Activated CD4-positive, alpha-beta T cell treated with anti-CD3 and anti-CD28 coated beads, Interleukin-2, amount 10 ng/mL, durations not matched to agents 24 days and 14 days (primary cell): ENCODE data around the gene SLC6A6. TPM values are rescaled to one million over a fixed set of nuclear protein-coding genes. Genes with fewer than 3 reads are reported as not detected.

Experiments used
- DNase-seq: peaks from one replicate; pipeline ENCODE4 v3.0.0; 2022
- H3K27ac Mint-ChIP-seq: one replicate; pipeline ENCODE4 v1.8.0; 2022; ENCODE audit warnings: mild to moderate bottlenecking, mixed read lengths
- H3K27me3 Mint-ChIP-seq: one replicate; pipeline ENCODE4 v1.8.0; 2022; ENCODE audit warnings: mixed read lengths
- H3K36me3 Mint-ChIP-seq: one replicate; pipeline ENCODE4 v1.8.0; 2022; ENCODE audit warnings: low read depth, mild to moderate bottlenecking, mixed read lengths
- H3K4me1 Mint-ChIP-seq: one replicate; pipeline ENCODE4 v1.8.0; 2021; ENCODE audit warnings: mixed read lengths
- H3K4me3 Mint-ChIP-seq: one replicate; pipeline ENCODE4 v1.8.0; 2022; ENCODE audit warnings: mild to moderate bottlenecking, moderate library complexity, mixed read lengths
- H3K9me3 Mint-ChIP-seq: one replicate; pipeline ENCODE4 v1.8.0; 2021; ENCODE audit warnings: mixed read lengths
- intact Hi-C: fragments of 100-400 bp; cut with micrococcal nuclease; formaldehyde crosslinking; loops from one replicate; pipeline ENCODE4 v1.15.1; 2023
- total RNA-seq: library from RNA; stranded (reverse); gene quantifications from 2 replicates; pipeline ENCODE4 v1.2.3, GENCODE V29; 2022

The SLC6A6 gene
- total RNA-seq, 1 donor from 2014 or later, result 63.7 TPM

DNA sequence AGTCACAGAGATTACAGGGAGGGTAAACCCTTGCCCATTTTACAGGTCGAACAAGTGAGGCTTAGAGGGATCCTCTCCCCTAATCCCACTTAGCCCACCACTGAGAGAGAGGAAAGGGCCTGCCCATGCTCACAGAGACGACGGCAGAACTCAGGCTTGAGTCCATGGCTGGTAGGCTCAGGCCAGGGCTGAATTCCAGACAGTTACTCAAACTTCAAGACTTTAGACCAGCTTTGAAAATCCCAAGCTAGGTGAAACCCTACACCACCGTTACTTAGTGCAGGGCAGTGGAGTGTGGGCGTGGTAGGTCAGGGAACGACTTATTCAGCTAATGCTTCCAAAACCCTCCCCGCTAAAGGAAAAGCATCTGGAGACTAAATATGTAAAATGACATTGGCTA is 121.4 kb downstream of the SLC6A6 start:
- Mint-ChIP-seq H3K36me3 (no peaks in the 10 kb centered on the region), H3K9me3 (no peaks in the 10 kb centered on the region), H3K27ac (no peak overlapping the region), H3K4me1 (no peaks in the 10 kb centered on the region), H3K4me3 (no peak overlapping the region), H3K27me3 (peaks cover 11% of the 10 kb centered on the region)
- DNase-seq, result no peak
- intact Hi-C loops, result no loop called here

DNA sequence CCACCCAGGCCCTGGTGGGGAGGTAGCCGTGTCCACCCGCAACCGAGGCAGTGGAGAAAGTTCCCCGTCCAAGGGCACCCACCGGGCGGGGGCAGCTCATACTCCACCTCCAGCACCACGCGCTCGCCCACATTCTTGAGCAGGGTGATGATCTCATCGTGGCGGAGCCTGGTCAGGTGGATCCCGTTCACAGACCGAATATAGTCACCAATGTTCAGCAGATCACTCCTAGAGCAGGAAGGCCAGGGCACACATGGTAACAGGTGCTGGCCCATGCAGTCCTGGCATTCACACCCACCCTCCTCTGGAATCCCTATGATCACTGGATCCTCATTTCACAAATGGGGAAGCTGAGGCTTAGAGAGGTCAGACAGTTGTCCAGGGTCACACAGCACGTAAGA is 121.9 kb downstream of the SLC6A6 start:
- Mint-ChIP-seq H3K4me3 (no peak overlapping the region), H3K36me3 (no peaks in the 10 kb centered on the region), H3K27ac (no peak overlapping the region), H3K4me1 (no peaks in the 10 kb centered on the region), H3K9me3 (no peaks in the 10 kb centered on the region), H3K27me3 (peaks cover 11% of the 10 kb centered on the region)
- intact Hi-C loops, result no loop called here
- no peak for DNase-seq

DNA sequence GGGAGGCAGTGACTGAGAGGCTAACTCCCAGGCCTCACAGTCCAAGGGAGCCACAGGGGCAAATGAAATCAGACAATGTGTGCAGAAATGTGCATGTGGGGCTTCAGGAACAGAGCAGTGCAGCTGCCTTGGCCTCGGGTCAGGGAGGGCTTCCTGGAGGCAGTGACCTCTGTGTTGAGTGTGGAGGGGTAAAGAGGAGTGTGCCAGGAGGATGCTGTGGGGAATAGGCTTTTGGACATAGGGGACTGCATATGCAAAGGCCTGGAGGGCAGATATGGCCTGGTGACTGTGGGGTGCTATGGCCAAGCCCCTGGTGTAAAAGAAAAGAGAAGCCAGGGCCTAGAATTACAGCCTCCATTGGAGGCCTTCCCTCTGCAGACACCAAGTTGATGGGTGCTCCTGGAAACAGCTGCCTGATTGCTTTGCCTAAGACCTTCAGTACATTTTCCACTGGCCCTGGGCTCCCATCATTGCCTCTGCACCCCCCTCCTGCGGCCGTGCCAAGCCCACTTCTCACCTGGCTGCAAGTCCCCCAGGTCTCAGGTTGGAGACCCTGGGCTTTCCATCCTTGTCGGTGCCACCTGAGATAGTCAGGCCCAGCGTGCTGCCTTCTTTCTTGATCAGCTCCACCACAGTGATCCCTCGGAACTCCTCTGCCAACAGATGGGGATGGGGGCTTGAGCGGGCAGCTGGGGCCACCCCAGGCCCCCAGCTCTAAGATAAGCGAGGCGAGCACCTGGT is 122.7 kb downstream of the SLC6A6 start:
- Mint-ChIP-seq H3K4me3 (no peak overlapping the region), H3K9me3 (no peaks in the 10 kb centered on the region), H3K36me3 (no peaks in the 10 kb centered on the region), H3K27me3 (peaks cover 11% of the 10 kb centered on the region), H3K27ac (no peak overlapping the region), H3K4me1 (no peaks in the 10 kb centered on the region)
- no peak for DNase-seq
- intact Hi-C loops, result no loop called here

DNA sequence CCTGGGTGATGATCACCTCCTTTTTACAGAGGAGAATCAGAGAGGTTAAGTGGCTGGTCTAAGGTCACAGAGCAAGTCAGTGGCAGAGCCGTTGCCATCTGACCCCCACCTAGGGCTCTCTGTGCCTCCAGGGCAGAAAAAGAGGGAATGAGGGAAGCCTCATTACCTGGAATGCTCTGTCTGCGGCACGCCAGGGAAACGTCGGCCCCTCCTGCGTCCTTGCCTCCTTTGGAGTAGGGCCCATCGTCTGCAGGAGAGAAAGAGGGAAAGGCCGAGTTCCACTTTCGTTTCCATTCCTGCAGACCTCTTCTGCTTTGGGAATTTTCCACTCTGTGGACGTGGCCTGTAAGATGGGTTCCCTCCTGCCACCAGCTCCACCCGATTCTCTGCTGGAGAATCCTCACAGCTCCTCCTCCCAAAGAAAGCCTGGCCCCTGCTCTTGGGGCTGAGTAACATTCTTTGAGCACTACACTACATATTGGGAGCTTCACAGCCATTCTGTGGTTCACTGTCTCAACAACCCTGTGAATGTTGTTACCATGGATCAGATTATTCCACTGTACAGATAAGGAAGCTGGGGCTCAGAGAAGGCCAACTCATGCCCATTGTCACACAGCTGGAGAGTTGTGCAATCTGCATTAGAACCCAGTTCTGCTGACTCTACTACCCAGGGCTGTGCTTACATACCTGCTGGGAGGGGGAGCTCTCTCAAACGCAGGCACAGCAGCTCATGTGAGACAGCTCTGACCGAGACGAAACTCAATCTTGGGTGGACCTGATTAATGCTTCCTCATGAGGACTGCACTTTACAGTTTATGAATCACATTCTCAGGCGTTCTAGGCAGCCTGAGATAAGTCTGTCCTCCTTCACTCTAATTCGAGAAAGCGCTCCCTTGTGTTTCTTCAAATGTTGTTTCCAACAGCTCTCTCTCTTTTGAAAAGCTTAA is 123.6 kb downstream of the SLC6A6 start:
- intact Hi-C loops, result no loop called here
- no peak overlapping the region for H3K4me3 Mint-ChIP-seq
- H3K4me1 Mint-ChIP-seq, result no peaks in the 10 kb centered on the region
- no peak overlapping the region for H3K27ac Mint-ChIP-seq
- no peak for DNase-seq
- H3K36me3 Mint-ChIP-seq, result no peaks in the 10 kb centered on the region
- no peaks in the 10 kb centered on the region for H3K9me3 Mint-ChIP-seq
- H3K27me3 Mint-ChIP-seq, result peaks cover 14% of the 10 kb centered on the region

GRCh38 chr3:14528081-14528480 is 125.7 kb downstream of the SLC6A6 start:
- Mint-ChIP-seq H3K4me1 (no peaks in the 10 kb centered on the region), H3K4me3 (no peak overlapping the region), H3K27ac (no peak overlapping the region), H3K36me3 (no peaks in the 10 kb centered on the region), H3K27me3 (peaks cover 14% of the 10 kb centered on the region), H3K9me3 (no peaks in the 10 kb centered on the region)
- intact Hi-C loops, result no loop called here
- no peak for DNase-seq

DNA sequence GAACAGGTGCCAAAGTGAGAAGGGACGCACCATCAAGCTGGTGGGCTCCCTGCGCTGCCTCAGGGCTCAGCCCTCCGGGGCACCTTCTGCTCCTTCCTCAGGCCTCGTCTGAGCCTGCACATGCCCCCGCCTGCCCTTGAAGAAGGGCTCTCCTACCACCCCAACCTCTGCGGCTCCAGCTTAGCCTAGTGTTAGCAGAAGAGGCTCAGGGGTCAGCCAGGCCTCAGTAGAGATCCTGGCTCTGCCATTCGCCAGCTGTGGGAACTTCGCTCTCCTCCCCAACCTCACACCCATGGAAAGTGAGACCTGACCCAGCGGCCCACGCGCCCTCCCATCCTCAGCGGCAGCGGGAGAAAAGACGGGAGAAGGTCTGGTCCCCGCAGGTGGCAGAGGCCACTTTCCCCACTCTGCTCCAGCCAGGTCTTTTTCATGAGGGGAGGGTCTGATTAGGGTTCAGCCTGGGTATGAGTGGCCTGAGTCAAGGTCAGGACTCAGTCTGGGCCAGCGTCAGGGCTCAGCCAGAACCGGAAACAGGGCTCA is 129.5 kb downstream of the SLC6A6 start:
- no peaks in the 10 kb centered on the region for H3K4me1 Mint-ChIP-seq

DNA sequence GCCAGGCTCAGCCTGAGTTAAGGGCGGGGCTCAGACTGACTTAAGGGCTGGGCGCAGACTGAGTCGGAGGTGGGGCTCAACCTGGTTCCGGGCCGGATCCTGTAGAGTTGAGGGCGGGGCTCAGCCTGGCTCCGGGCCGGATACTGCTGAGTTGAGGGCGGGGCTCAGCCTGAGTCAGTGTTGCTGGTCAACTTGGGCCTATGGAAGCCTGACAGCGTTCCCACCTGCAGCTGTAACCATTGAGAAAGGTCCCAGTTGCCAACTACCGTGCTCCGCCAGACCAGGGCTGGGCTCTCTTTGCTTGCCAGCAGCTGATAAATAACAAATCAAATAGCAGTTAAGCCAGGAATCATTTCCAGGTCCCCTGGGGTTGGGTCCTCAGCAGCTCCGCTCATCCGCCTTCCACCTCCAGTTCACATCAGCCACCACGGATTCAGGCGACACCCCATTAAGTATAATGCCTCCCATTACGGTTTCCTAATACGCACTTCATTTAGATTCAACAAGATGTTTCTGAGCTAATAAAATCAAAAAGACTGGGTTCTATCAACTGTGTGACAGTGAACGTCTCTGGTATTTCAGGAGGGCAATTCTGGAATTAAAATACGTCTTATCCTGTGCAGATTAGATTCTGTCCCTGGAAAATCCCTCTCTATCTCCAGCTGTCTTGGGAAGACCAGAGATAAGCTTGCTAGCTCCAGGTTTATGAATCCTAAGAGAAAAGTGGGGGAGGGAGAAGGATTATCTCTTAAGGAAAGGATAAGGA is 130.5 kb downstream of the SLC6A6 start:
- H3K36me3 Mint-ChIP-seq, result no peaks in the 10 kb centered on the region
- no peaks in the 10 kb centered on the region for H3K4me1 Mint-ChIP-seq
- intact Hi-C loops, result no loop called here
- no peaks in the 10 kb centered on the region for H3K9me3 Mint-ChIP-seq
- H3K27ac Mint-ChIP-seq, result no peak overlapping the region
- H3K4me3 Mint-ChIP-seq, result no peak overlapping the region
- peaks cover 6% of the 10 kb centered on the region for H3K27me3 Mint-ChIP-seq
- DNase-seq, result no peak

More for the DNA sequence above, 129.5 kb downstream of the SLC6A6 start:
- H3K27ac Mint-ChIP-seq, result no peak overlapping the region
- H3K4me3 Mint-ChIP-seq, result no peak overlapping the region
- H3K9me3 Mint-ChIP-seq, result no peaks in the 10 kb centered on the region
- H3K27me3 Mint-ChIP-seq, result peaks cover 9% of the 10 kb centered on the region
- intact Hi-C loops, result no loop called here
- no peak for DNase-seq
- no peaks in the 10 kb centered on the region for H3K36me3 Mint-ChIP-seq

DNA sequence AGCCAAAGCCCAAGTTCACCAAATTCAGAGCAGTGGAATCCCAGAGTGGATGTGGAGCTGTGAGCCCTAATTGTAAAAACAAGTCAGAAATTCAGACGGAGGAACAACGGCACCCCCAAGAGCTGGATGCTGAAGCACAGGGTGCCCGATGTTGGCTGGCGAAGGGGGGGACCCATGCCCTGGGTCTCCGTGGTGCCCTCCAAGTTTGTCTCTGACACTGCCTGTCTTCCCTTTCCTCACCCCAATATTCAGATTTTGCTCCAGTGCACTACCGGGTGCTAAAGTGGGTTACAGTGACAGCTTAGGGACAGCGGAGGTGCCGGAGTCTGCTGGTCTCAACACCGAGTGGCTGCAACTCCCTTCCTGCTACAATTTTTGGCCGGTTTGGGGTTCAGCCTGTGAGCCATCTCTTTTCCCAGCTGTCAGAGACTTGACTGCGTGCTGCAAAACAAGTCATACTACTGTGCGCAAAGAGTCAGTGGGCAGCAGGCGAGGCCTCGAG is 131.1 kb downstream of the SLC6A6 start:
- no peak for DNase-seq
- no peaks in the 10 kb centered on the region for H3K36me3 Mint-ChIP-seq
- no peaks in the 10 kb centered on the region for H3K9me3 Mint-ChIP-seq
- no peak overlapping the region for H3K27ac Mint-ChIP-seq
- intact Hi-C loops, result no loop called here
- H3K4me1 Mint-ChIP-seq, result no peaks in the 10 kb centered on the region
- H3K27me3 Mint-ChIP-seq, result peaks cover 3% of the 10 kb centered on the region
- H3K4me3 Mint-ChIP-seq, result no peak overlapping the region

DNA sequence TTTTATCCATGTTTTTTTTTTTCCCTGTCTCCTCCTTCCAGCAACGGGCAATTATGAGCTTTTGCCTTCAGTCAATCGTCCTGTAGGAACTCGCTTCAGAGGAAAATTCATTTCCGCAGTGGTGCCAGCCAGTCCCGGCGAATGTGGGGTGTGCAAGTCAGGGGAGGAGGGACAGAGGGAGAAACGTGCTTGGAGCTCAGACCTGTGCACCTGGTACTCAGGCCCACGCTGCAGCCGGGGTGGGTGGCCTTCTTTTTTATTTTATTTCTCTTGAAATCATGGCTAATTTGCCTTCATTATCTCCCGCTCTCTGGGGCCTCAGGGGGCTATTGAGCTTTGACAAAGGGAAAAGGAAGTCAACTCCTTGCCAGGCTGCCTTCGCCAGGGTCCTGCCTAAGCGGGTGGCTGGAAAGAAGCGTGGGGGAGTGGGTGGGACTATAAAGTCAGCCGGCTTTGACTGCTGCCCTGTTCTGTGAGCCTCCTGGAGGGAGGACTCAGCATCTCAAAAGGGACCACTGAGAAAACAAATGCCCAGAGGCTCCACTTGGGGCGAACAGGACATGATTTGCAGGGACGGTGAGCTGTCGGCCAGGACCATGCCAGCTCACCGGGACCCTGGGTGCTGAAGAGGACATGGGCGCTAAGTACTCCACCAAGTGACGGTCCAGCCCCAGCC is 132.2 kb downstream of the SLC6A6 start:
- intact Hi-C loops, result no loop called here
- Mint-ChIP-seq H3K9me3 (no peaks in the 10 kb centered on the region), H3K27me3 (peaks cover 3% of the 10 kb centered on the region), H3K36me3 (no peaks in the 10 kb centered on the region), H3K4me3 (no peak overlapping the region), H3K27ac (no peak overlapping the region), H3K4me1 (no peaks in the 10 kb centered on the region)
- DNase-seq, result no peak

- H3K9me3 Mint-ChIP-seq, result no peaks in the 10 kb centered on the region
- no peaks in the 10 kb centered on the region for H3K4me1 Mint-ChIP-seq
- H3K27ac Mint-ChIP-seq, result no peak overlapping the region
- intact Hi-C loops, result no loop called here
- H3K4me3 Mint-ChIP-seq, result no peak overlapping the region
- H3K27me3 Mint-ChIP-seq, result no peaks in the 10 kb centered on the region
- DNase-seq, result no peak
- H3K36me3 Mint-ChIP-seq, result no peaks in the 10 kb centered on the region
Observed at GRCh38 chr3:14535616-14536015, 133.2 kb downstream of the SLC6A6 start.

- DNase-seq, result no peak
- no peaks in the 10 kb centered on the region for H3K36me3 Mint-ChIP-seq
- H3K4me3 Mint-ChIP-seq, result no peak overlapping the region
- no peaks in the 10 kb centered on the region for H3K4me1 Mint-ChIP-seq
- H3K9me3 Mint-ChIP-seq, result no peaks in the 10 kb centered on the region
- H3K27me3 Mint-ChIP-seq, result no peaks in the 10 kb centered on the region
- H3K27ac Mint-ChIP-seq, result no peak overlapping the region
- intact Hi-C loops, result no loop called here
Observed at GRCh38 chr3:14536055-14536815, 133.8 kb downstream of the SLC6A6 start.

DNA sequence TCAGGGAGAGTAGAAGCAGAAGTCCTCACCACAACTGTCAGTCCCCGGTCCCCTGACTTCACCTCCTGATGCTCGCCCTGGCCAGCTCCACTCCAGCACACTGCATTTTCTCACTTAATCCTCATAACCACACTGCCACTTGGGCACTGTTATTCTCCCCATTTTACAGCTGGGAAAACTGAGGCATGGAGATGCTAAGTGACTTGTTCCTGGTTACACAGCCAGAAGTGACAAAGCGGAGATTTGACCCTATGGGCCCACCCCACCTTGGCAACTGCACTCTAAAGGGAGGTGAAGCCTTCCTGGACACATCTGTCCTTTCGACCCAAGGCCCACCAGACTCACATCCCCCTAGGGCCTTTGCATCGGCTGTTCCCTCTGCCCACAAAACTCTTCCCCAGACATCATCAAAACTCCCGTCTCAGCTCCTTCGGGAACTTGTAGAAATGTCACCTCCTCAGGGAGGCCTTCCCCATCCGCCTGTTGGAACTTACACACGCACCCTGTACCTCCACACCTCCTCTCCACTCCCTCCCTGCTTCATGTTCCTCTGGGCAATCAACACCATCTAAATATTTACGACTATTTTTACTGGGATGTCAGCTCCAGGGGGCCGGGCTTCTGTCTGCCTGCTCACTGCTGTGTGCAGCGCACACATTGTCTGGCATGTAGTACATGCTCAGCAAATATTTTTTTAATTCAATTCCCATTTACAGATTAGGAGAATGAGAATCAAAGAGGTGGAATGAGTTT is 134.6 kb downstream of the SLC6A6 start:
- DNase-seq, result no peak
- intact Hi-C loops, result no loop called here
- no peaks in the 10 kb centered on the region for H3K9me3 Mint-ChIP-seq
- H3K4me1 Mint-ChIP-seq, result no peaks in the 10 kb centered on the region
- no peaks in the 10 kb centered on the region for H3K27me3 Mint-ChIP-seq
- no peak overlapping the region for H3K4me3 Mint-ChIP-seq
- no peaks in the 10 kb centered on the region for H3K36me3 Mint-ChIP-seq
- no peak overlapping the region for H3K27ac Mint-ChIP-seq
